ENCODE measurements around the gene RIMBP2.

DNA sequence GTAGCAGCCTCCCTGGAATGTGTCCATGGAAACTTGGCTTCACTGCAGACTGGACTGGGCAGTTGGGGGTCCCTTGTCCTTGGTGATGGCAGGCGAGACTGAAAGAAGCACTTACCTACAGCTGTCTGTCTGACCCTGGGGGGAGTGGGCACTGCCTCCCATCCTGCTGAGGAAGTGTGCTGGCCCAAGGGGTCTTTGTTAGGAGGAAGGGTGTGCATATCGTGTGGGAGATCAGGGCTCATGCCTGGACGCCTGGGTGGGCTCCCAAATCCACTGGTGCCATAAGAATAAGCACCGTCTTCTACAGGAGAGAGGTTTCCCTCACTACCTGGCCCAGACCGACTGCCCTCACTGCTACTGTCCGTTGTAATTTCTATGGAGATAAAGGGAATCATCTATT lies 297.0 kb downstream of the RIMBP2 start:
- TF ChIP-seq, protein P1, sequence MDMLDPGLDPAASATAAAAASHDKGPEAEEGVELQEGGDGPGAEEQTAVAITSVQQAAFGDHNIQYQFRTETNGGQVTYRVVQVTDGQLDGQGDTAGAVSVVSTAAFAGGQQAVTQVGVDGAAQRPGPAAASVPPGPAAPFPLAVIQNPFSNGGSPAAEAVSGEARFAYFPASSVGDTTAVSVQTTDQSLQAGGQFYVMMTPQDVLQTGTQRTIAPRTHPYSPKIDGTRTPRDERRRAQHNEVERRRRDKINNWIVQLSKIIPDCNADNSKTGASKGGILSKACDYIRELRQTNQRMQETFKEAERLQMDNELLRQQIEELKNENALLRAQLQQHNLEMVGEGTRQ (IDR thresholded peaks at IDR 0.05; ENCODE audit: borderline replicate concordance, low read depth, low read length) = no peak
- no peak for TF ChIP-seq FOXM1 (IDR thresholded peaks at IDR 0.05; ENCODE audit: low read depth)
- no peak for TF ChIP-seq POLR2AphosphoS5 (IDR thresholded peaks at IDR 0.05; ENCODE audit: low read depth, low read length)
- TF ChIP-seq, protein P2, sequence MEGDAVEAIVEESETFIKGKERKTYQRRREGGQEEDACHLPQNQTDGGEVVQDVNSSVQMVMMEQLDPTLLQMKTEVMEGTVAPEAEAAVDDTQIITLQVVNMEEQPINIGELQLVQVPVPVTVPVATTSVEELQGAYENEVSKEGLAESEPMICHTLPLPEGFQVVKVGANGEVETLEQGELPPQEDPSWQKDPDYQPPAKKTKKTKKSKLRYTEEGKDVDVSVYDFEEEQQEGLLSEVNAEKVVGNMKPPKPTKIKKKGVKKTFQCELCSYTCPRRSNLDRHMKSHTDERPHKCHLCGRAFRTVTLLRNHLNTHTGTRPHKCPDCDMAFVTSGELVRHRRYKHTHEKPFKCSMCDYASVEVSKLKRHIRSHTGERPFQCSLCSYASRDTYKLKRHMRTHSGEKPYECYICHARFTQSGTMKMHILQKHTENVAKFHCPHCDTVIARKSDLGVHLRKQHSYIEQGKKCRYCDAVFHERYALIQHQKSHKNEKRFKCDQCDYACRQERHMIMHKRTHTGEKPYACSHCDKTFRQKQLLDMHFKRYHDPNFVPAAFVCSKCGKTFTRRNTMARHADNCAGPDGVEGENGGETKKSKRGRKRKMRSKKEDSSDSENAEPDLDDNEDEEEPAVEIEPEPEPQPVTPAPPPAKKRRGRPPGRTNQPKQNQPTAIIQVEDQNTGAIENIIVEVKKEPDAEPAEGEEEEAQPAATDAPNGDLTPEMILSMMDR (IDR thresholded peaks at IDR 0.05) = no peak
- no peak for TF ChIP-seq GABPA (IDR thresholded peaks at IDR 0.05; ENCODE audit: low read depth)
- TF ChIP-seq TEAD4 (IDR thresholded peaks at IDR 0.05; ENCODE audit: borderline replicate concordance, insufficient read depth) = no peak

All from SK-N-SH (cell line).